ENCODE data around the gene EEF1AKMT2. TPM values are rescaled to one million over a fixed set of nuclear protein-coding genes. Genes with fewer than 3 reads are reported as not detected.
A peak's percentile ranks its signal among the peaks of the same experiment; 100 is the strongest.

EEF1AKMT2 gene
- total and polyA plus RNA-seq, 2 of the 13 experiments (the other 11 are each of a cell fraction or from before 2014, with no cell fraction given) = 11.3 to 19.3 TPM

DNA sequence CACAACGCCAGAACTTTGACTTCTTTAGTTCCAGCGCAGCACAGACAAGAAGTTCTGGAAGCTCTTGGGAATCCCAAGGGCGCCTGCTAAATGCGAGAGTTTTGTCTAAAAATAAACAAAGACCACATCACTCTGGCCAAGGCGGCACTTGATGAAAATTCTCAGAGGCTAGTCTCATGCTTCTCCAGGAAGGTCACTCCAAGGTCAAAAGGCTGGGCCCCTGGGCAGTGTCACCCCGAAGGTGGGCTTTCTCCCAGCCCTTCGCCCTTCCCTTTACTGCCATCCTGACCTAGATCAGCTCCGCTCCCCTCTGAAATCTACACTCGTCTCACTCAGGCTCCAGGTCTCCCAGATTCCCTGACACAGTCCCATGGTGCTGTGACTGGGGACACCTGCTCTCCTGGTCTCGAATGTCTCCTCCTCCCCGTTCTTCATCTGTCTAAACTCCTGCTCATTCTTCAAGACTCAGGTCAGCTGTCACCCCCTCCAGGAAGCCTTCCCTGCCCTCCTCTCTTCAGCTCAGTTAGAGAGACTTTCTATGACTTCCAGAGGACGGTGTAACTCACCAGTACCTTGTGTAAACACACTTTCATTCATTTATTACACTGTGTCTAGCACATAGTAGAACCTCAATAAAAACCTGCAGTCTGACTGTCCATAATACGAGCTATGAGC, 58.0 kb downstream of the EEF1AKMT2 start (continued):
- TF ChIP-seq FOSL2 (CRISPR knock-in tag; IDR thresholded peaks at IDR 0.05) (no peak), ZFP1 (CRISPR knock-in tag; IDR thresholded peaks at IDR 0.05) (no peak)
- TF ChIP-seq, protein P1, sequence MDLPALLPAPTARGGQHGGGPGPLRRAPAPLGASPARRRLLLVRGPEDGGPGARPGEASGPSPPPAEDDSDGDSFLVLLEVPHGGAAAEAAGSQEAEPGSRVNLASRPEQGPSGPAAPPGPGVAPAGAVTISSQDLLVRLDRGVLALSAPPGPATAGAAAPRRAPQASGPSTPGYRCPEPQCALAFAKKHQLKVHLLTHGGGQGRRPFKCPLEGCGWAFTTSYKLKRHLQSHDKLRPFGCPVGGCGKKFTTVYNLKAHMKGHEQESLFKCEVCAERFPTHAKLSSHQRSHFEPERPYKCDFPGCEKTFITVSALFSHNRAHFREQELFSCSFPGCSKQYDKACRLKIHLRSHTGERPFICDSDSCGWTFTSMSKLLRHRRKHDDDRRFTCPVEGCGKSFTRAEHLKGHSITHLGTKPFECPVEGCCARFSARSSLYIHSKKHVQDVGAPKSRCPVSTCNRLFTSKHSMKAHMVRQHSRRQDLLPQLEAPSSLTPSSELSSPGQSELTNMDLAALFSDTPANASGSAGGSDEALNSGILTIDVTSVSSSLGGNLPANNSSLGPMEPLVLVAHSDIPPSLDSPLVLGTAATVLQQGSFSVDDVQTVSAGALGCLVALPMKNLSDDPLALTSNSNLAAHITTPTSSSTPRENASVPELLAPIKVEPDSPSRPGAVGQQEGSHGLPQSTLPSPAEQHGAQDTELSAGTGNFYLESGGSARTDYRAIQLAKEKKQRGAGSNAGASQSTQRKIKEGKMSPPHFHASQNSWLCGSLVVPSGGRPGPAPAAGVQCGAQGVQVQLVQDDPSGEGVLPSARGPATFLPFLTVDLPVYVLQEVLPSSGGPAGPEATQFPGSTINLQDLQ (CRISPR knock-in tag; IDR thresholded peaks at IDR 0.05) = no peak

DNA sequence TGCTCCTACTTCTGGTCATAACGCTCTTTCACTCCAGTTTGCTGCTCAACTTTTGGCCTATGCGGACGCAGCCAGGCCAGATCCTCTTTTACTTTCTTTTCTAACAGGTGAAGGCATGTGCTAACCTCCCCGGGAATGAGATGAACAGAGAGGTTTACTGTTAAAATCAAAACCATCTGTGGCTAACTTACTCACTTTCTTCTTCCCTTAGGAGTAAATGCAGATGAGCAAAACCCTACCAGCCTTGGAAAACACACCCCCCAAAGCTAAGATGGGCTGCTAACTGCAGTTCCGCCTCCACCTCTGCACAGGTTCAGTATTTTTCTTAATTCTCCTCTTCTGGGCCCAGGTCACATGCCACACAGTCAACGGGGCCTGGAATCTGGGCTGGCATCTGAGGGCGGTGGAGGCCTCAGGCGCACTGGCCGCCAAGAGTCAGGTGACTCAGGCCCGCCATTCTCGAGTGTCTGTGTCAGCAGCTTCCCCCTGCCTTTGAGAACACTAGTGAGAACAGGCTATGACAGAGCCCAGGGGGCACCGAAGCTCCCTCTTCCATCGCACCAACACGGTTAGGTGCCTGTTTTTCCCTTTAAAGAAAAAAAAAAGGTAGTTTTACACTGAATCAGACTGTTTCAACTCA, 58.6 kb downstream of the EEF1AKMT2 start:
- Histone ChIP-seq H3K36me3 (replicated peaks in 1 of 2; ENCODE audit: control insufficient read depth in 1 of 2, insufficient read depth in 2 of 2, low read length in 2 of 2) (peaks cover 3 to 6% of the 10 kb centered on the region in 2 experiments; a peak in 3 of 5 replicates), H3K9ac (ENCODE audit: insufficient read depth, low read depth, low read length) (no peak overlapping the region), H3K4me2 (ENCODE audit: low read depth, low read length) (no peak overlapping the region), H4K20me1 (ENCODE audit: insufficient read depth, low read length) (peaks cover 15% of the 10 kb centered on the region), H3K4me1 (ENCODE audit: insufficient read depth, low read length) (peaks cover 20% of the 10 kb centered on the region), H3K27me3 (ENCODE audit: control insufficient read depth in 1 of 2, insufficient read depth in 2 of 2, low read length in 2 of 2) (no peaks in the 10 kb centered on the region), H3K27ac (ENCODE audit: extremely low read length, insufficient read depth, low read length) (no peak overlapping the region), H3K79me2 (ENCODE audit: insufficient read depth, low read length) (peaks cover 60% of the 10 kb centered on the region), H3K9me3 (ENCODE audit: low read length) (no peaks in the 10 kb centered on the region), H2AFZ (ENCODE audit: low read length) (no peak overlapping the region), H3K4me3 (replicated peaks in 1 of 3; ENCODE audit: insufficient read depth in 1 of 3, low read depth in 2 of 3, low read length in 3 of 3) (no peak overlapping the region)
- WGBS (ENCODE audit: low lambda C conversion rate) = 94% methylated on average over 14 of the region's 14 CpGs
- no peak for FAIRE-seq
- no TSS peak for BruUV-seq (replicated peaks)
- intact Hi-C loops (cut with micrococcal nuclease; ENCODE audit: unreplicated experiment) (no loop called here), in situ Hi-C loops (cut with HindIII; ENCODE audit: extremely low pct_ligation_motif_present, low pct_unique_long_range_greater_than_20kb) (no loop called here)
- TF ChIP-seq ZNF530 (CRISPR knock-in tag; IDR thresholded peaks at IDR 0.05; ENCODE audit: low read depth) = no peak
- TF ChIP-seq ZNF30 (CRISPR knock-in tag; IDR thresholded peaks at IDR 0.05) = no peak
- TF ChIP-seq, protein P2, sequence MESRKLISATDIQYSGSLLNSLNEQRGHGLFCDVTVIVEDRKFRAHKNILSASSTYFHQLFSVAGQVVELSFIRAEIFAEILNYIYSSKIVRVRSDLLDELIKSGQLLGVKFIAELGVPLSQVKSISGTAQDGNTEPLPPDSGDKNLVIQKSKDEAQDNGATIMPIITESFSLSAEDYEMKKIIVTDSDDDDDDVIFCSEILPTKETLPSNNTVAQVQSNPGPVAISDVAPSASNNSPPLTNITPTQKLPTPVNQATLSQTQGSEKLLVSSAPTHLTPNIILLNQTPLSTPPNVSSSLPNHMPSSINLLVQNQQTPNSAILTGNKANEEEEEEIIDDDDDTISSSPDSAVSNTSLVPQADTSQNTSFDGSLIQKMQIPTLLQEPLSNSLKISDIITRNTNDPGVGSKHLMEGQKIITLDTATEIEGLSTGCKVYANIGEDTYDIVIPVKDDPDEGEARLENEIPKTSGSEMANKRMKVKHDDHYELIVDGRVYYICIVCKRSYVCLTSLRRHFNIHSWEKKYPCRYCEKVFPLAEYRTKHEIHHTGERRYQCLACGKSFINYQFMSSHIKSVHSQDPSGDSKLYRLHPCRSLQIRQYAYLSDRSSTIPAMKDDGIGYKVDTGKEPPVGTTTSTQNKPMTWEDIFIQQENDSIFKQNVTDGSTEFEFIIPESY (CRISPR knock-in tag; IDR thresholded peaks at IDR 0.05) = peak; percentile 66; the same call in 1 of the 2 replicates
- ChIA-PET CTCF (ENCODE audit: low intra/inter-chr PET ratio, low total read pairs) (no interaction called here), POLR2A (no interaction called here)
- no peak for ATAC-seq
- no peak for DNase-seq (ENCODE audit: low spot score)
